Coronary artery (tissue), 2 donors: ENCODE measurements around the gene KATNB1.
A peak's percentile ranks its signal among the peaks of the same experiment; 100 is the strongest.

Source experiments
- DNase-seq: peaks from one replicate; pipeline ENCODE4 v3.0.0-alpha.2; 2017; ENCODE audit warnings: low spot score
- H3K27ac ChIP-seq, 2 donors: fragments of 200-600 bp; sonication (generic); one replicate each; pipeline ENCODE4 v1.5.1; 2016 to 2019
- H3K4me3 ChIP-seq: fragments of 200-600 bp; sonication (generic); 2 replicates; pipeline ENCODE4 v1.5.1; 2016; ENCODE audit warnings: mild to moderate bottlenecking, moderate library complexity
- TF ChIP-seq, protein P1 (sequence below): fragments of 200-600 bp; sonication (generic); IDR thresholded peaks from one replicate; pipeline ENCODE4 v1.5.1; 2019; ENCODE audit warnings: antibody characterized with exemption

KATNB1 gene

GRCh38 chr16:57754354-57755060, 18.9 kb downstream of the KATNB1 start:
- TF ChIP-seq, protein P1, sequence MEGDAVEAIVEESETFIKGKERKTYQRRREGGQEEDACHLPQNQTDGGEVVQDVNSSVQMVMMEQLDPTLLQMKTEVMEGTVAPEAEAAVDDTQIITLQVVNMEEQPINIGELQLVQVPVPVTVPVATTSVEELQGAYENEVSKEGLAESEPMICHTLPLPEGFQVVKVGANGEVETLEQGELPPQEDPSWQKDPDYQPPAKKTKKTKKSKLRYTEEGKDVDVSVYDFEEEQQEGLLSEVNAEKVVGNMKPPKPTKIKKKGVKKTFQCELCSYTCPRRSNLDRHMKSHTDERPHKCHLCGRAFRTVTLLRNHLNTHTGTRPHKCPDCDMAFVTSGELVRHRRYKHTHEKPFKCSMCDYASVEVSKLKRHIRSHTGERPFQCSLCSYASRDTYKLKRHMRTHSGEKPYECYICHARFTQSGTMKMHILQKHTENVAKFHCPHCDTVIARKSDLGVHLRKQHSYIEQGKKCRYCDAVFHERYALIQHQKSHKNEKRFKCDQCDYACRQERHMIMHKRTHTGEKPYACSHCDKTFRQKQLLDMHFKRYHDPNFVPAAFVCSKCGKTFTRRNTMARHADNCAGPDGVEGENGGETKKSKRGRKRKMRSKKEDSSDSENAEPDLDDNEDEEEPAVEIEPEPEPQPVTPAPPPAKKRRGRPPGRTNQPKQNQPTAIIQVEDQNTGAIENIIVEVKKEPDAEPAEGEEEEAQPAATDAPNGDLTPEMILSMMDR = no peak
- Histone ChIP-seq H3K27ac (no peak overlapping the region), H3K4me3 (no peak overlapping the region)
- no peak for DNase-seq

- TF ChIP-seq, protein P1 = no peak
- no peak for DNase-seq
- Histone ChIP-seq H3K27ac (no peak overlapping the region), H3K4me3 (no peak overlapping the region)
Measured at GRCh38 chr16:57755061-57755684, 19.6 kb downstream of the KATNB1 start.

GRCh38 chr16:57755726-57756423, 20.3 kb downstream of the KATNB1 start:
- no peak overlapping the region for H3K4me3 ChIP-seq
- TF ChIP-seq, protein P1 = no peak
- H3K27ac ChIP-seq = no peak overlapping the region
- no peak for DNase-seq

DNA sequence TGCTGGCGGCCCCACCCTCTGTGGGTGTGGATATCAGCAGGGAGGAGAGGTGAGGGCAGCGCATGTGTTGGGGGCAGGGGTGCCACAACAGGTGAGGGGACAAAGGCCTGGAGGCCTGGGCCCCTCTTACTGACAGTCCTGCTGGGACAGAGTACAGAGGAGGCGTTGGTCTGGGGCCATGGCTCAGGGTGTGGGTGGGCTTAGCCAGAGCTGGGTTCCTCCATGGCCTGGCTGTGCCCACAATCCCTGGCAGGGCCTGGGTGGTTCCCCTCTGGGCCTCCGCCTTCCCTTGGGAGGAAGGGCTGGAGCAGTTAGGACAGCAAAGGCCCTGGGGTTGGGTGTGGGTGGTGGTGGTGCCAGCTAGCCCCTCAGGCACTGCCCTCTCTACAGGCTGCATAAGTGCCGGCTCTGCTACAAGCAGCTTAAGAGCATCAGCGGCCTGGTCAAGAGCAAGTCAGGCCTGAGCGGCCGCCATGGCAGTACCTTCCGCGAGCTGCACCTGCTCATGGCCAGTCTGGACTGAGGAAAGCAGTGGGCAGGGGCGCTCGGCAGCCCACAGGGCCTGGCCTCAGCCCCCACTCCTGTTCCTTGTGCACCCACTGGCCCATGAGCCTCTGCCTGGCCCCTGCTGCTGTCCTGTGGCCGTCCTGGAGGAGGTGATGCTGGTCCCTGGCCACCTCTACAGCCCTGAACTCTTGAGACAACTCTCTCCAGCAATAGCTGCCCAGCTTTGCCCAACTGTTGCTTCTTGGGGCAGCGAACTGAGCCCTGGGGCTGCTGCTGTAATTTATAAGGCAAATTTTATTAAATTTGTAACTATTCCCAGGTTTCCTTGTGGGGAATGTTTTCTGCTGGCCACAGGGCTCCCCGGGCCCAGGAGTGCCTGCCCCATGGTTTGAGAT, 21.1 kb downstream of the KATNB1 start:
- no peak overlapping the region for H3K4me3 ChIP-seq
- no peak overlapping the region for H3K27ac ChIP-seq
- TF ChIP-seq, protein P1 = no peak
- no peak for DNase-seq

DNA sequence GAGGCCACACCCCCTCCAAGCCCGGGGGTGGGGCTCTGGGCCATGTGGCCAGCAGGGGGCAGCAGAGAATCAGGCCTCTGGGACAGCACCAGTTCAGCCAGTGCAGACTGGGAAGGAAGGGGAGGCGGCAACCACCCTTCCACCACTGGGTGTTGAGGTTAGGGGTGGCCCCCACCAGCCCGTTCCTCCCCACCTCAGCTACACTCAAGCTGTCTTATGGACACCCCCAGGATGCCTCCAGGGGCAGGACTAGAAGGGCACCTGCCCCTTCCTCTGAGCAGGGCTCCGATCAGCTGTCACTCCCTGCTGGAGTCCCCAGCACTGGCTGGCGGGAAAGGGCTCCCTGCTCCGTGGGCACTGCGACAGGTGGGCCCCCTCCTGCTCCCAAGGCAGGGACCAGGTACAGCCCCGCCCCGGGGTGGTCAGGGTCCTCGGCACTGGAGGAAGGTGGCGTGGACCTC, 21.8 kb downstream of the KATNB1 start:
- H3K27ac ChIP-seq = peak overlapping the region in 1 of 2 donors; percentile 24
- H3K4me3 ChIP-seq = no peak overlapping the region
- peak; percentile 91 for DNase-seq
- TF ChIP-seq, protein P1 = peak; percentile 95

DNA sequence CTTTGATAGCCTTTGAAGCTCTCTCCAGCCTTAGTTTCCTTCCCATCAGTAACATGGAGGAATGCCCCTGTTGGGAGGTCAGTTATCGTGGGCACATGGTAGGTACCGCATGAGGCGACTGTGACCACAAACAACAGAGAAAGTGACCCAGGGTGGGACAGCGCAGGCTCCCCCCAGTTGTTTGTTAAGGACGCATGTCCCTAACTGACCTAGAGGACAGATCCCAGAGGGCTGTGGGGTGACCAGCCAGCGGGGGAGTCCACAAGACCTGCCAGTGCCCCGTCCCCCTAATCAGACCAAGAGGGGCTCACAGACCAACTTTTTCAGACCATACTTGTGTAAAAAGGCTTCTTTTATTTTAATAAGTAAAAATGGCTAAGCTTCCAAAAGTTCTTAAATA, 22.3 kb downstream of the KATNB1 start:
- TF ChIP-seq, protein P1 = no peak
- H3K27ac ChIP-seq = peak overlapping the region in 1 of 2 donors; percentile 24
- DNase-seq = no peak

More for the DNA sequence above, 22.3 kb downstream of the KATNB1 start:
- no peak overlapping the region for H3K4me3 ChIP-seq
